KMS-11 (cell line): ENCODE measurements around the gene RILP.

Experiments
- H2AFZ ChIP-seq: fragments of 200-600 bp; sonication (generic); 2 replicates; pipeline ENCODE4 v1.6.1; 2016; ENCODE audit warnings: antibody characterized with exemption, mixed run types, low read depth
- H3K27ac ChIP-seq: fragments of 200-600 bp; sonication (generic); 2 replicates; pipeline ENCODE4 v1.6.1; 2016; ENCODE audit warnings: mild to moderate bottlenecking, mixed run types
- H3K27me3 ChIP-seq: fragments of 200-600 bp; sonication (generic); 2 replicates; pipeline ENCODE4 v1.6.1; 2017; ENCODE audit warnings: mild to moderate bottlenecking, low read depth, mixed run types, moderate library complexity; ENCODE audit not compliant: insufficient read depth
- H3K36me3 ChIP-seq: fragments of 200-600 bp; sonication (generic); 2 replicates; pipeline ENCODE4 v1.6.1; 2017; ENCODE audit warnings: mild to moderate bottlenecking, mixed run types; ENCODE audit not compliant: insufficient read depth
- H3K4me1 ChIP-seq: fragments of 200-600 bp; sonication (generic); 2 replicates; pipeline ENCODE4 v1.6.1; 2016; ENCODE audit warnings: mild to moderate bottlenecking, low read depth, mixed run types; ENCODE audit not compliant: poor library complexity, severe bottlenecking
- H3K4me2 ChIP-seq: fragments of 200-600 bp; sonication (generic); 2 replicates; pipeline ENCODE4 v1.7.0; 2016; ENCODE audit warnings: mild to moderate bottlenecking, mixed run types
- H3K4me3 ChIP-seq: fragments of 200-600 bp; sonication (generic); IDR thresholded peaks from 2 replicates; pipeline ENCODE4 v1.6.1; 2017; ENCODE audit warnings: low read depth, low read length, mixed read lengths; ENCODE audit not compliant: insufficient read depth
- H3K79me2 ChIP-seq: fragments of 200-600 bp; sonication (generic); 2 replicates; pipeline ENCODE4 v1.6.1; 2016; ENCODE audit warnings: low read depth, mixed run types; ENCODE audit not compliant: insufficient read depth
- H3K9ac ChIP-seq: fragments of 200-600 bp; sonication (generic); 2 replicates; pipeline ENCODE4 v1.6.1; 2016; ENCODE audit warnings: mild to moderate bottlenecking, mixed run types
- H4K20me1 ChIP-seq: fragments of 200-600 bp; sonication (generic); 2 replicates; pipeline ENCODE4 v1.6.1; 2016; ENCODE audit warnings: mild to moderate bottlenecking, mixed run types; ENCODE audit not compliant: insufficient read depth
- TF ChIP-seq, protein P1 (sequence below): fragments of 200-600 bp; sonication (generic); conservative IDR thresholded peaks from 2 replicates; pipeline ENCODE4 v1.6.1; 2017; ENCODE audit warnings: low read depth, mild to moderate bottlenecking, antibody characterized with exemption, low read length, moderate library complexity, mixed read lengths

The RILP gene

DNA sequence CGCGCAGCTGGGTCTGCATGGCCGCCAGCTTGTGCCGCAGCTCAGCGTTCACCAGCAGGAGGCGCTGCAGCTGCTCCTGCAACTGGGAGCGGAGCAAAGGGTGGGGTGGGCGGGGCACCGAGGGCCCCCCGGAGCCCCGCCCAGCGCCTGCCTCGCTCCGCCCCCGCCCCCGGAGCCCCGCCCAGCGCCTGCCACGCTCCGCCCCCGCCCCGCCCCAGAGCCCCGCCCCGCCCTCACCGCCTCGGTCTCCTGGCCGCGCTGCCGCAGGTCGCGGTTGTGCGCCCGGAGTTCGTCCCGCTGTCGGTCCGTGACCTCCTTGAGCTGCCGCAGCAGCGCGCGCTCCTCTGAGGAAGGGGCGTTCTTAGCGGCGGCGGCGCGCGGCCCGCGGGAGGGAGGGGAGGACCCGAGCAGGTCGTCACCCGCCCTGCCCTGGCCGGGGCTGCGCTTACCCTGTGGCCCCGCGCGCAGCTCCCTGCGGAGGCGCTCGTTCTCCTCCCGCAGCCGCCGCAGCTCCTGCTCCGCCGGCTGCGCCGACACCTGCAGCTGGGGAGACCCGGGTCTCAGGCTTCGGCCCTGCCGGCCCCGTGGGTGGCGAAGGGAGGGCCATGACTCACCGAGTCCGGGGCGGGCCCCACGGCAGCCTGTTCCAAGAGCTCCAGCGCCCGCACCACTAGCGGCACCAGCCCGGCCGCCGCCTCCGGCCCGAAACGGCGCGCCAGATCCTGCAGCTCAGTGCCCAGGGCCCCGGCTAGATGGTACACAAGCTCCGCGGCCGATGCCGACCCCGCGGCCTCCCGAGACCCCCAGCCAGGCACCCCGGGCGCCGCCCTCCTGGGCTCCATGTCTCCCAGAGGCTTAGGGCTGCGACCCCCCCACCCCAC is 463 bp downstream of the RILP start:
- H3K4me3 ChIP-seq = no peak overlapping the region
- H3K4me1 ChIP-seq = no peaks in the 10 kb centered on the region
- H3K27me3 ChIP-seq = no peaks in the 10 kb centered on the region
- no peaks in the 10 kb centered on the region for H3K79me2 ChIP-seq
- TF ChIP-seq, protein P1, sequence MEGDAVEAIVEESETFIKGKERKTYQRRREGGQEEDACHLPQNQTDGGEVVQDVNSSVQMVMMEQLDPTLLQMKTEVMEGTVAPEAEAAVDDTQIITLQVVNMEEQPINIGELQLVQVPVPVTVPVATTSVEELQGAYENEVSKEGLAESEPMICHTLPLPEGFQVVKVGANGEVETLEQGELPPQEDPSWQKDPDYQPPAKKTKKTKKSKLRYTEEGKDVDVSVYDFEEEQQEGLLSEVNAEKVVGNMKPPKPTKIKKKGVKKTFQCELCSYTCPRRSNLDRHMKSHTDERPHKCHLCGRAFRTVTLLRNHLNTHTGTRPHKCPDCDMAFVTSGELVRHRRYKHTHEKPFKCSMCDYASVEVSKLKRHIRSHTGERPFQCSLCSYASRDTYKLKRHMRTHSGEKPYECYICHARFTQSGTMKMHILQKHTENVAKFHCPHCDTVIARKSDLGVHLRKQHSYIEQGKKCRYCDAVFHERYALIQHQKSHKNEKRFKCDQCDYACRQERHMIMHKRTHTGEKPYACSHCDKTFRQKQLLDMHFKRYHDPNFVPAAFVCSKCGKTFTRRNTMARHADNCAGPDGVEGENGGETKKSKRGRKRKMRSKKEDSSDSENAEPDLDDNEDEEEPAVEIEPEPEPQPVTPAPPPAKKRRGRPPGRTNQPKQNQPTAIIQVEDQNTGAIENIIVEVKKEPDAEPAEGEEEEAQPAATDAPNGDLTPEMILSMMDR = no peak
- no peak overlapping the region; the same call in 1 of the 2 replicates for H3K9ac ChIP-seq
- peak overlapping the region; percentile 66 for H3K4me2 ChIP-seq
- H3K36me3 ChIP-seq = no peaks in the 10 kb centered on the region; the same call in 1 of the 2 replicates
- H4K20me1 ChIP-seq = no peaks in the 10 kb centered on the region
- peak overlapping the region; percentile 26; the same call in 1 of the 2 replicates for H2AFZ ChIP-seq
- peak overlapping the region; percentile 36; the same call in 1 of the 2 replicates for H3K27ac ChIP-seq

DNA sequence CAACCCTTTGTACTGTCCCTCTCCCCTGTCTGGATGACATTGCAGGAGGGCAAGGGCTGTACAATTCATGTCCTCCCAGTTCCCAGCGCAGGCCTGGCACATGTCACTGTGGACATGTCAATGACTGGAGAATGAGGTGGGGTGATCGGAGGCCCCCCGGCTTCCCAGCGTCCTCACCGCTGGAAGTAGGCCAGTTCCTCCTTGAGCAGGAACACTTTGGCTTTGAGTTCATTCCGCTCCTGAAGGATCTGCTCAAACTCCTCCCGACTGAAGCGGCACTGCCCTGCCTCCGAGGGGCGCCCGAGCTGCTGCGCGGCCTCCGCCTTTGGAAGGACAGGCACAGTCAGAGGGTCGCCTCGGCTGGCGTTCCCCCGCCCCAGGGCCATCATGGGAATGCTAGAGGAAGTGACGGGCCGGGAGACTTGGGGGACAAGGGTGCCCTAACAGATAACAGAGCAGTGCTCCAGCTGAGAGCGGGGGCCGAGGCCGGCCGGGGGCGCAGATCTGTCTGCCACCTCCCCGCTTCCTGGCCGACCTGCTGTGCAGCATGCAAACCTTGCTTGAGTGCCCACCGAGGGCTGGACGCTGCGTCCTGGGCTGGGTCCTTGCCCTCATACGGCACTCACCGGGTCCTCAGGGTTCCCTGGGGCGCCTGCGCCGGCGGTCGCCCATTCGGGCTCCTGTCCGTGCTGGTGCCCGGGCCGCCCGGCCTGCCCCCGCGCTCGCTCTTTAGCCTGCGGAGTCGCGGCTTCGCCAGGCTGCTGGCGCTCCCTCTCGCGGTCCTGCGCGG is 1.3 kb downstream of the RILP start:
- H3K27ac ChIP-seq = no peak overlapping the region
- H3K36me3 ChIP-seq = no peaks in the 10 kb centered on the region; the same call in 1 of the 2 replicates

DNA sequence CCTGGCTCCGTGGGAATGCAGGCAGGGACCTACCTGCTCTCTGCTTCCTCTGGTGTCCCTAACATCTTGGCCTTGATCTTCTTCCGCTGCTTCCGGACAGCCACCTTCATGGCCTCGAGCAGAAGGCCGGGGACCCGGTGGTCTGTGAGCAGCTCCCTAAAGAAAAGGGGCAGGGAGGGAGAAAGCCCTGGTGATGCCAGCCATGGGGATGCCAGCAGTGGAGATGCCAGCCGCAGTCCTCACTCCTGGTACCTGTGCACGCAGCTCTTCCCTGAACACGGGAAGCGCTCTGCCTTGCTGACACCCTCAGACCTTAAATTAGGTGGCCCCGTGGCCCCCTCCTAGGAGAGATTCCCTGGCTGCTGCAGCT is 1.9 kb downstream of the RILP start:
- Histone ChIP-seq H3K27me3 (no peaks in the 10 kb centered on the region), H3K4me3 (no peak overlapping the region), H3K4me1 (no peaks in the 10 kb centered on the region), H4K20me1 (no peaks in the 10 kb centered on the region), H3K79me2 (no peaks in the 10 kb centered on the region), H3K9ac (no peak overlapping the region), H3K4me2 (peak overlapping the region; percentile 48; the same call in 1 of the 2 replicates), H3K27ac (no peak overlapping the region), H3K36me3 (no peaks in the 10 kb centered on the region; the same call in 1 of the 2 replicates), H2AFZ (no peak overlapping the region)
- TF ChIP-seq, protein P1 = no peak

More for the DNA sequence above, 1.3 kb downstream of the RILP start:
- Histone ChIP-seq H3K9ac (peak overlapping the region; percentile 12; the same call in 1 of the 2 replicates), H4K20me1 (no peaks in the 10 kb centered on the region), H2AFZ (peak overlapping the region; percentile 78), H3K27me3 (no peaks in the 10 kb centered on the region), H3K79me2 (no peaks in the 10 kb centered on the region), H3K4me1 (no peaks in the 10 kb centered on the region), H3K4me2 (peak overlapping the region; percentile 48), H3K4me3 (no peak overlapping the region)
- TF ChIP-seq, protein P1 = peak; percentile 51

DNA sequence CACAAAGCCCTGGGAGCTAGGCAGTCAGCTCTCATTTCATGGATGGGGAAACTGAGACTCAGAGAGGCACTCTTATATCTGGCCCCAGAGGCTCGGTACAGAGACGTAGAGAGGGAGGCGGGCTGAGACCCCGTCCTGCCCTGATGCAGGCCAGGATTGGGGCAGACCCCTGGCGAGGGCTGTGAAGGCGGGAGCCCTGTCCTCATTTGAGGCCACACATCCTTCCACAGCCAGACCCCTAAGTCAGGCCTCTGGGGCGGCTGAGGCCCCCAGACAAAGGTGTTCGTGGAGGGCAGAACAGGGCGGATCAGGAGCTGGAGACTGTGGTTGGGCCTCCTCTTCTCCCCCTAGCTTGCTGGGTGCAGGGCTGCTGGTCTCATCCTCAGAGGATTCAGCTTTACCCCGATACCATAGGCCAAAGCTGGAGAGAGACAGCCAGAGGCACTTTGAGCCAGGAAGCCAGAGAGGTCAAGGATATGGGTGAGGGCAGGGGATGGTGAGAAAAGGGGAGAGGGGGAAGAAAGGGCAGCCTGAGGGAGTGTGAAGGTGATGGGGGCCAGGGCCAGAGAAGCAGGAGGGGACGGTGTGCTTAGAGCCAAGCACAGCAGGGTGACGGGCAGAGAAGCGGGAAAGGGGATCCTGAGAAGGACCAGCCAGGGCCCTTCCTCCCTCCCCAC is 3.3 kb downstream of the RILP start:
- no peaks in the 10 kb centered on the region for H3K4me1 ChIP-seq
- H3K9ac ChIP-seq = no peak overlapping the region
- H3K27me3 ChIP-seq = no peaks in the 10 kb centered on the region
- no peaks in the 10 kb centered on the region for H3K36me3 ChIP-seq
- H4K20me1 ChIP-seq = no peaks in the 10 kb centered on the region
- no peak overlapping the region for H3K27ac ChIP-seq
- no peak overlapping the region for H3K4me2 ChIP-seq
- TF ChIP-seq, protein P1 = no peak
- no peak overlapping the region for H2AFZ ChIP-seq
- H3K79me2 ChIP-seq = no peaks in the 10 kb centered on the region
- no peak overlapping the region for H3K4me3 ChIP-seq
